T-helper 17 cell (primary cell): ENCODE measurements around the gene TUFT1. TPM values are rescaled to one million over a fixed set of nuclear protein-coding genes. Genes with fewer than 3 reads are reported as not detected.

ENCODE experiments used
- ATAC-seq: fragments of 150-1000 bp; cut with Tn5 transposase; 2 replicates; pipeline ENCODE4 v1.10.0; 2021; ENCODE audit warnings: mild to moderate bottlenecking, moderate library complexity
- DNase-seq, 3 donors: peaks; one replicate each; pipeline versions ENCODE4 v3.0.0 to v3.0.0-alpha.2; 2020 to 2021
- H3K9me3 ChIP-seq: one replicate; pipeline ENCODE4 v1.7.0; 2013; ENCODE audit warnings: low read length, mild to moderate bottlenecking; ENCODE audit not compliant: control insufficient read depth, poor library complexity, severe bottlenecking
- H3K27ac Mint-ChIP-seq: one replicate; pipeline ENCODE4 v1.8.0; 2022; ENCODE audit warnings: mild to moderate bottlenecking, moderate library complexity, mixed read lengths
- H3K27me3 Mint-ChIP-seq: one replicate; pipeline ENCODE4 v1.8.0; 2022; ENCODE audit warnings: mixed read lengths
- H3K36me3 Mint-ChIP-seq: one replicate; pipeline ENCODE4 v1.8.0; 2022; ENCODE audit warnings: low read depth, mixed read lengths
- H3K4me1 Mint-ChIP-seq: one replicate; pipeline ENCODE4 v1.8.0; 2022; ENCODE audit warnings: mild to moderate bottlenecking, mixed read lengths
- H3K4me3 Mint-ChIP-seq: one replicate; pipeline ENCODE4 v1.8.0; 2022; ENCODE audit warnings: mild to moderate bottlenecking, moderate library complexity, mixed read lengths
- total RNA-seq, 4 donors: library from RNA in 2 of 4; stranded (reverse) in 2 of 4; gene quantifications; one replicate each; pipeline ENCODE4 v1.2.3 and lab custom pipeline; 2022 to 2026

TUFT1 gene
- total RNA-seq, 2 donors from 2014 or later = 11.4 to 18.2 TPM

- H3K27ac Mint-ChIP-seq = no peak overlapping the region
- H3K4me1 Mint-ChIP-seq = peaks cover 16% of the 10 kb centered on the region
- no peaks in the 10 kb centered on the region for H3K36me3 Mint-ChIP-seq
- no peaks in the 10 kb centered on the region for H3K27me3 Mint-ChIP-seq
- DNase-seq (no peak), ATAC-seq (no peak)
- H3K9me3 ChIP-seq = no peaks in the 10 kb centered on the region
- no peak overlapping the region for H3K4me3 Mint-ChIP-seq
These were observed 84.7 kb downstream of the TUFT1 start for GRCh38 chr1:151624783-151625182.

- H3K27me3 Mint-ChIP-seq = no peaks in the 10 kb centered on the region
- H3K36me3 Mint-ChIP-seq = no peaks in the 10 kb centered on the region
- peaks cover 11% of the 10 kb centered on the region for H3K4me1 Mint-ChIP-seq
- no peak overlapping the region for H3K4me3 Mint-ChIP-seq
- no peaks in the 10 kb centered on the region for H3K9me3 ChIP-seq
- H3K27ac Mint-ChIP-seq = no peak overlapping the region
- ATAC-seq = no peak
- DNase-seq = no peak
These were observed 86.7 kb downstream of the TUFT1 start for GRCh38 chr1:151626740-151627334.

- Mint-ChIP-seq H3K36me3 (no peaks in the 10 kb centered on the region), H3K27me3 (no peaks in the 10 kb centered on the region), H3K4me3 (no peak overlapping the region), H3K27ac (no peak overlapping the region), H3K4me1 (peaks cover 17% of the 10 kb centered on the region)
- no peaks in the 10 kb centered on the region for H3K9me3 ChIP-seq
- ATAC-seq = no peak
- DNase-seq = no peak
These were observed 89.2 kb downstream of the TUFT1 start for GRCh38 chr1:151629278-151629677.

Other genes with a start within 250 kb of the TUFT1 start
- 10 to 100 TPM; 73.5 to 81.4 TPM for gene PI4KB, start 212.9 kb upstream of the TUFT1 start, total RNA-seq
- gene RFX5, start 193.1 kb upstream of the TUFT1 start, total RNA-seq = 100 to 1,000 TPM in 1 of 2 donors, 10 to 100 TPM in 1; 81.5 to 105 TPM
- not detected for gene SELENBP1, start 167.6 kb upstream of the TUFT1 start, total RNA-seq
- gene PSMB4, start 140.7 kb upstream of the TUFT1 start, total RNA-seq = 100 to 1,000 TPM; 283 to 299 TPM
- 100 to 1,000 TPM in 1 of 2 donors, 10 to 100 TPM in 1; 94.9 to 105 TPM for gene POGZ, start 80.8 kb upstream of the TUFT1 start, total RNA-seq
- under 1 TPM; 0.60 to 0.75 TPM for gene CGN, start 28.9 kb upstream of the TUFT1 start, total RNA-seq
- 10 to 100 TPM; 19.6 to 22.8 TPM for gene SNX27, start 71.7 kb downstream of the TUFT1 start, total RNA-seq
- under 1 TPM in 1 of 2 donors, not detected in 1; 0.34 TPM for gene CELF3, start 176.5 kb downstream of the TUFT1 start, total RNA-seq
- gene RIIAD1, start 181.2 kb downstream of the TUFT1 start, total RNA-seq = not detected
- 100 to 1,000 TPM in 1 of 2 donors, 10 to 100 TPM in 1; 99.8 to 124 TPM for gene MRPL9, start 223.2 kb downstream of the TUFT1 start, total RNA-seq